Stimulated activated CD4-positive, alpha-beta T cell treated with anti-CD3 and anti-CD28 coated beads, Interleukin-12 subunit alpha, Interleukin-12 subunit beta, amount 100 ng/mL, for 24 hours (primary cell): ENCODE data around the gene SEPTIN6.
A peak's percentile ranks its signal among the peaks of the same experiment; 100 is the strongest.

Source experiments
- DNase-seq, 2 experiments: peaks; one replicate each; pipeline ENCODE4 v3.0.0-alpha.2; 2020; ENCODE audit warnings: low read depth in 2 of 2

SEPTIN6 gene

GRCh38 chrX:119648421-119648775, 44.6 kb downstream of the SEPTIN6 start:
- no peak for DNase-seq

- peak; percentile 30 to 50 for DNase-seq
Measured at GRCh38 chrX:119647552-119648420, 45.2 kb downstream of the SEPTIN6 start.

- no peak for DNase-seq
Measured at GRCh38 chrX:119647089-119647488, 45.9 kb downstream of the SEPTIN6 start.

GRCh38 chrX:119646515-119646914, 46.5 kb downstream of the SEPTIN6 start:
- no peak for DNase-seq

- no peak for DNase-seq
Measured at GRCh38 chrX:119643696-119644095, 49.3 kb downstream of the SEPTIN6 start.
